Ishikawa (cell line): Measurements from ENCODE around the gene MYH7B.

Experiments
- CEBPB ChIP-seq: IDR thresholded peaks from 2 replicates; pipeline ENCODE4 v1.6.1; 2012
- CREB1 ChIP-seq: IDR thresholded peaks from 2 replicates; pipeline ENCODE4 v1.6.1; 2012; ENCODE audit warnings: low read depth
- EGR1 ChIP-seq: IDR thresholded peaks from 2 replicates; pipeline ENCODE4 v1.6.1; 2012
- EP300 ChIP-seq: IDR thresholded peaks from 2 replicates; pipeline ENCODE4 v1.6.1; 2012; ENCODE audit warnings: borderline replicate concordance
- FOXM1 ChIP-seq: IDR thresholded peaks from 2 replicates; pipeline ENCODE4 v1.6.1; 2012; ENCODE audit warnings: low read depth, borderline replicate concordance
- NFIC ChIP-seq: IDR thresholded peaks from 2 replicates; pipeline ENCODE4 v1.6.1; 2012
- RAD21 ChIP-seq: IDR thresholded peaks from 2 replicates; pipeline ENCODE4 v1.6.1; 2012; ENCODE audit warnings: low read depth
- TAF1 ChIP-seq: IDR thresholded peaks from 2 replicates; pipeline ENCODE4 v1.6.1; 2012; ENCODE audit warnings: low read depth, mild to moderate bottlenecking
- TCF12 ChIP-seq: IDR thresholded peaks from 2 replicates; pipeline ENCODE4 v1.6.1; 2012; ENCODE audit warnings: low read depth
- TEAD4 ChIP-seq: IDR thresholded peaks from 2 replicates; pipeline ENCODE4 v1.6.1; 2012
- YY1 ChIP-seq: IDR thresholded peaks from 2 replicates; pipeline ENCODE4 v1.6.1; 2012; ENCODE audit warnings: low read depth
- ZBTB7A ChIP-seq: IDR thresholded peaks from 2 replicates; pipeline ENCODE4 v1.6.1; 2012; ENCODE audit warnings: low read depth
- TF ChIP-seq, protein P1 (sequence below): IDR thresholded peaks from 2 replicates; pipeline ENCODE4 v1.6.1; 2012; ENCODE audit warnings: low read depth, mild to moderate bottlenecking
- TF ChIP-seq, protein P2 (sequence below): IDR thresholded peaks from 2 replicates; pipeline ENCODE4 v1.6.1; 2012
- TF ChIP-seq, protein P3 (sequence below): IDR thresholded peaks from 2 replicates; pipeline ENCODE4 v1.6.1; 2012

The MYH7B gene

DNA sequence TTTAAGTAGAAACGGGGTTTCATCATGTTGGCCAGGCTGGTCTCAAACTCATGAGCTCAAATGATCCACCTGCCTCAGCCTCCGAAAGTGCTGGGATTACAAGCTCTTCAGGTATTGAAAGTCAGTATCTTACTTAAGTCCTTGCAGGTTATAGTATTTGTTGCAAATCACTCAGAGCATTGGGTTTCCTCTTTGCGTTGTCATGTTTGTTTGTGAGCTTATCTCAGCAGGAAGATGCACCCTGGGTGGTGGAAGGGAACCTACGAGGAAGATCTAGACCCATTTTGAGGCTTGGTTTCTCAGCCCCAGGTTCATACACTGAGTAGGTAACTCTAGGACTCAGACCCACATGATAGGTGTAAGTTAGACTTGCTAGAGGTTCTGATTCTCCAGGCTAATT lies 18.6 kb downstream of the MYH7B start:
- no peak for TF ChIP-seq EP300

DNA sequence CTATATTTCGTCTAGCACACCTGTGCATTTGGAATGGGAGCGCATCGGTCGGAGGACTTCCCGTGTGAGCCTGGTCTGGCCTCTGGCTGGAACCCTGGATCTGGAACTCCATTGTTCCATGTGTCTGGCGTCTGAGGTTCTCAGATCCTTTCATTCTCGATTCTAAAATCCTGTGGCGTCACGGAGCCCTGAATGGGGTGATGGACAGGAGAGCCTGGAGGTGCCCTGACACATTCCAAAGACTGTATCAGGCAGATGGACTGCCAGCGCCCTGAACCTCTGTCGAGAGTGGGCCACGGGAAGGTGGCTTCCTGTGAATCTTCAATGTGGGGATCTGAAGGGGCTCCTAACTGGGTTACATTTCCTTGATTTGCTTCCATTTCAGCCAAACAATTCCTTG lies 20.6 kb downstream of the MYH7B start:
- TF ChIP-seq NFIC = no peak
- no peak for TF ChIP-seq TCF12
- TF ChIP-seq YY1 = no peak
- no peak for TF ChIP-seq RAD21
- TF ChIP-seq, protein P1, sequence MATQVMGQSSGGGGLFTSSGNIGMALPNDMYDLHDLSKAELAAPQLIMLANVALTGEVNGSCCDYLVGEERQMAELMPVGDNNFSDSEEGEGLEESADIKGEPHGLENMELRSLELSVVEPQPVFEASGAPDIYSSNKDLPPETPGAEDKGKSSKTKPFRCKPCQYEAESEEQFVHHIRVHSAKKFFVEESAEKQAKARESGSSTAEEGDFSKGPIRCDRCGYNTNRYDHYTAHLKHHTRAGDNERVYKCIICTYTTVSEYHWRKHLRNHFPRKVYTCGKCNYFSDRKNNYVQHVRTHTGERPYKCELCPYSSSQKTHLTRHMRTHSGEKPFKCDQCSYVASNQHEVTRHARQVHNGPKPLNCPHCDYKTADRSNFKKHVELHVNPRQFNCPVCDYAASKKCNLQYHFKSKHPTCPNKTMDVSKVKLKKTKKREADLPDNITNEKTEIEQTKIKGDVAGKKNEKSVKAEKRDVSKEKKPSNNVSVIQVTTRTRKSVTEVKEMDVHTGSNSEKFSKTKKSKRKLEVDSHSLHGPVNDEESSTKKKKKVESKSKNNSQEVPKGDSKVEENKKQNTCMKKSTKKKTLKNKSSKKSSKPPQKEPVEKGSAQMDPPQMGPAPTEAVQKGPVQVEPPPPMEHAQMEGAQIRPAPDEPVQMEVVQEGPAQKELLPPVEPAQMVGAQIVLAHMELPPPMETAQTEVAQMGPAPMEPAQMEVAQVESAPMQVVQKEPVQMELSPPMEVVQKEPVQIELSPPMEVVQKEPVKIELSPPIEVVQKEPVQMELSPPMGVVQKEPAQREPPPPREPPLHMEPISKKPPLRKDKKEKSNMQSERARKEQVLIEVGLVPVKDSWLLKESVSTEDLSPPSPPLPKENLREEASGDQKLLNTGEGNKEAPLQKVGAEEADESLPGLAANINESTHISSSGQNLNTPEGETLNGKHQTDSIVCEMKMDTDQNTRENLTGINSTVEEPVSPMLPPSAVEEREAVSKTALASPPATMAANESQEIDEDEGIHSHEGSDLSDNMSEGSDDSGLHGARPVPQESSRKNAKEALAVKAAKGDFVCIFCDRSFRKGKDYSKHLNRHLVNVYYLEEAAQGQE = no peak
- TF ChIP-seq EP300 = no peak
- TF ChIP-seq TEAD4 = no peak
- no peak for TF ChIP-seq TAF1
- TF ChIP-seq ZBTB7A = no peak
- no peak for TF ChIP-seq FOXM1
- TF ChIP-seq, protein P2, sequence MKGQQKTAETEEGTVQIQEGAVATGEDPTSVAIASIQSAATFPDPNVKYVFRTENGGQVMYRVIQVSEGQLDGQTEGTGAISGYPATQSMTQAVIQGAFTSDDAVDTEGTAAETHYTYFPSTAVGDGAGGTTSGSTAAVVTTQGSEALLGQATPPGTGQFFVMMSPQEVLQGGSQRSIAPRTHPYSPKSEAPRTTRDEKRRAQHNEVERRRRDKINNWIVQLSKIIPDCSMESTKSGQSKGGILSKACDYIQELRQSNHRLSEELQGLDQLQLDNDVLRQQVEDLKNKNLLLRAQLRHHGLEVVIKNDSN = no peak

DNA sequence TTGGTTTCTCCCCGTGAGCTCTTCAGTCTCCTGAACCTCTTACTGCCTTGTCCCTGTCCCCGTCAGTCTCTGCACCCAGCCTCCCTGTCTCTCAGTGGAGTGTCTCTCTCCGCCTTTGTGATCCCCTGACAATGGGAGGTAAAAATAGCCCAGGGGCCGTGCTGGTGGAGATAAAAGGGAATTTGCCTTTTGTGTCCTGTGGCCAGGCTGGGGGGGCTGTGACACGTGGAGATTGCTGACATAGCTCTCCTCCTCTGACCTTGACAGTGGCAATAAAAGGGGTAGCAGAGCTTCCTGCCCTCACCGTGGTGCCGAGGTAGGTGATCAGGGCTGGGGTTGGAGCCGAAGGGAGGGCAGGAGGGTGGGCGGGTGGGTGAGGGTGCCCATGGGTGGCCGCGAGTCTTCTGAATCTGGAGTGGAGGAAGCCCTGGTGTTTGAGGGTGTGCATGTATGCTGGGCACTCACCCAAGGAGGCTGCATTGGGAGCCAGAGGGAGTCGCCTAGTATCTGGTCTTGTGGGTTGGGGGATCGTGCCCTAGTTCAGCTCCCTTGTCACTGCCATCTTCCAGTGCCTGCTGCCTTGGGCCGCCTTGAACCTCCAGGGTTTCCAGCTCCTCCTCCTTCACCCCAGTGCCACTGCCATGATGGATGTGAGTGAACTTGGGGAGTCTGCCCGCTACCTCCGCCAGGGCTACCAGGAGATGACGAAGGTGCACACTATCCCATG lies 21.9 kb downstream of the MYH7B start:
- TF ChIP-seq TEAD4 = no peak
- TF ChIP-seq CEBPB = no peak
- no peak for TF ChIP-seq EP300
- TF ChIP-seq TCF12 = no peak
- TF ChIP-seq NFIC = no peak
- no peak for TF ChIP-seq ZBTB7A
- no peak for TF ChIP-seq EGR1
- TF ChIP-seq RAD21 = no peak
- TF ChIP-seq, protein P2 = no peak
- no peak for TF ChIP-seq CREB1
- no peak for TF ChIP-seq TAF1
- TF ChIP-seq, protein P3, sequence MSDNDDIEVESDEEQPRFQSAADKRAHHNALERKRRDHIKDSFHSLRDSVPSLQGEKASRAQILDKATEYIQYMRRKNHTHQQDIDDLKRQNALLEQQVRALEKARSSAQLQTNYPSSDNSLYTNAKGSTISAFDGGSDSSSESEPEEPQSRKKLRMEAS = no peak
- TF ChIP-seq, protein P1 = no peak
- no peak for TF ChIP-seq YY1
- TF ChIP-seq FOXM1 = no peak

DNA sequence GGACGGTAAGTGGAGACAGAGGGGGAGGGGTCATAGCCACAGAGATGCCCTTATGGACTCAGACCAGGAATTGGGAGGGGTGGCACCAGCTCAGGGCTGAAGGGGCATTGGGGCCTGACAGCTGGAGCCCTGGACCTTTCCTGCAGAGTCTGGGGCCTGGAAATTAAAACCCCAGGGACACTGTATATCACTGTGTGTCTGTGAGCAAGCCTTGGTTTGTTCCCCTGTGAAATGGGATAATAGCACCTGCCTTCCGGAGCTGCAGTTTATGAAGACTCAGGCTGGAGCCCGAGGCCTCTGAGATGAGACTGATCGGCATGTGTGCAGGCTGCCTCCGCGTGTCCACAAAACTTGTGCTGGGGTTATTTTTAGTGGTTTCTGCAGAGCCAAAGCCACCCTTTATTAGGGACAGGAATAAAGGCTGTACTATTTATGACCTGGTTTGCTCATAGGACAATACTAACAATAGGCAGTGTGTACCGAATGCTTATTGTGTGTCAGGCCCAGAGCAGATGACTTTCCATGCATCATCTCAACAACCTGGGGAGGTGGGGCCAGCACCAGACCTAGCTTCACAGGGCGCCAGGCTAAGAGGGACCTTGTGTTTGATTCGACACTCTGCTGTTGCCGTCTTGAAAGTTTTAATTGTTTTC lies 22.6 kb downstream of the MYH7B start:
- TF ChIP-seq TEAD4 (no peak), RAD21 (no peak), CEBPB (no peak), YY1 (no peak), TAF1 (no peak), CREB1 (no peak), EGR1 (no peak), EP300 (no peak), ZBTB7A (no peak), FOXM1 (no peak)
- TF ChIP-seq, protein P1 = no peak
- TF ChIP-seq, protein P2 = no peak
- TF ChIP-seq, protein P3 = no peak
